Cardiac muscle cell (in vitro differentiated cells and primary cell): ENCODE measurements around the gene PRPF4. TPM values are rescaled to one million over a fixed set of nuclear protein-coding genes. Genes with fewer than 3 reads are reported as not detected.
"Not testable (repeated sequence)": the region's sequence is repeated elsewhere in the genome, so short reads cannot be mapped to it uniquely, and the experiment has no call there.

Experiments used
- DNase-seq, 2 donors: peaks; one replicate each; pipeline versions ENCODE4 v3.0.0 to v3.0.0-alpha.2; 2010 to 2017; ENCODE audit warnings: low read depth in 1 of 2, low spot score in 1 of 2
- H3K27ac ChIP-seq: fragments of 200-600 bp; sonication (generic); 2 replicates; pipeline ENCODE4 v1.5.1; 2016
- H3K27me3 ChIP-seq: fragments of 200-600 bp; sonication (generic); 2 replicates; pipeline ENCODE4 v1.6.0; 2016; ENCODE audit warnings: control low read depth
- H3K36me3 ChIP-seq: fragments of 200-600 bp; sonication (generic); 2 replicates; pipeline ENCODE4 v1.5.1; 2016; ENCODE audit warnings: control low read depth
- H3K4me1 ChIP-seq: fragments of 200-600 bp; sonication (generic); 2 replicates; pipeline ENCODE4 v1.8.1; 2017; ENCODE audit warnings: low read depth, mild to moderate bottlenecking, mixed run types
- H3K4me3 ChIP-seq: fragments of 200-600 bp; sonication (generic); 2 replicates; pipeline ENCODE4 v1.5.1; 2016; ENCODE audit warnings: mild to moderate bottlenecking
- H3K9me3 ChIP-seq: fragments of 200-600 bp; sonication (generic); 2 replicates; pipeline ENCODE4 v1.5.1; 2017; ENCODE audit warnings: low read depth, mild to moderate bottlenecking, control low read depth
- CTCF ChIP-seq: IDR thresholded peaks from 2 replicates; pipeline ENCODE4 v1.5.1; 2012; ENCODE audit warnings: low read depth, mild to moderate bottlenecking, low read length
- polyA plus RNA-seq: library from polyadenylated mRNA; unstranded; fragments of >200 nt; fragmentation: Nextera tagmentation; extraction: Ambion mirVana; gene quantifications from 2 replicates; pipeline ENCODE4 v1.2.1, GENCODE V29; 2016
- total RNA-seq: library from RNA; depleted of rRNA; stranded (reverse); fragments of >200 nt; gene quantifications from 2 replicates; pipeline ENCODE4 v1.2.3, GENCODE V29; 2016

Gene PRPF4
- total and polyA plus RNA-seq, 2 experiments from 2014 or later, result 20.6 to 30.6 TPM

DNA sequence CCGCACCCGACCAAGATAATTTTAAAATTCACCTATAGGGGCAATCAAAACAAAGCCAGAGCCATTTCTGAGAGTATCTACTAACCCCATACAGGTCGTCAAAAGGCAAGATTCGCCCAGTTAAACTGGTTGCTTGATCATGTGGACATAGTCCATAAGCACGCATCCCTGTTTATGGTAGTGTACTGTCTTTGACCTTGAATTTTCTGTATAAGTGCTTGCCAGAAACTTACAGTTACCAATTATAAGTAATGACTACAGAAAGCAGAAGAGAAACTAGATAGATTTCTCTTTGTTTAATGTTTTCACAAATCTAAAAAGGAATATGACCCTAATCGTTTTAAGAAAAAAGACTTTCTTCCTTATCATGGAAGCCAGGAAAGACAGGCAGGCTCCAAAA is 28.5 kb upstream of the PRPF4 start:
- Histone ChIP-seq H3K4me1 (no peaks in the 10 kb centered on the region), H3K36me3 (no peaks in the 10 kb centered on the region), H3K9me3 (no peaks in the 10 kb centered on the region), H3K4me3 (no peak overlapping the region), H3K27ac (peak overlapping the region; percentile 27), H3K27me3 (no peaks in the 10 kb centered on the region)
- DNase-seq, result no peak
- no peak for TF ChIP-seq CTCF

DNA sequence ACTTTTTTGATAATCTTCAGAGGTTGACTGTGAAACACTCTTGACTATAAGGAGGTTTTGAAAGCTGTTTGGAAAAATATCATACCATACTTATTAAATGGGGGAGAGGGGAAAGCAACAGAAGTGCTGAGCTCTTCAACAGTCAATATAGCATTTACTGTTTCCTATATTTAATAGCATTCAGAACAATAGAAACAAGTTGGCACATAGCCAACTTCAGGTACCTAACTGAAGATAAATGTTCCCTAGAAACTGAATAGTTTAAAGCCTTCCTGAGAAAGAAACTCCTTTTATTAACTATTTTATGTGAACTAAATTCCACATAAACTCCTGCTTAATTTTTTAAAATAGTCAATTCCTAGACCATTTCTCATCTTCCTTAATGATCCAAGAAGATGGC is 27.8 kb upstream of the PRPF4 start:
- H3K4me1 ChIP-seq, result no peaks in the 10 kb centered on the region
- no peak overlapping the region for H3K27ac ChIP-seq
- H3K4me3 ChIP-seq, result no peak overlapping the region
- TF ChIP-seq CTCF, result no peak
- DNase-seq, result no peak
- H3K27me3 ChIP-seq, result no peaks in the 10 kb centered on the region
- no peaks in the 10 kb centered on the region for H3K36me3 ChIP-seq
- H3K9me3 ChIP-seq, result no peaks in the 10 kb centered on the region

DNA sequence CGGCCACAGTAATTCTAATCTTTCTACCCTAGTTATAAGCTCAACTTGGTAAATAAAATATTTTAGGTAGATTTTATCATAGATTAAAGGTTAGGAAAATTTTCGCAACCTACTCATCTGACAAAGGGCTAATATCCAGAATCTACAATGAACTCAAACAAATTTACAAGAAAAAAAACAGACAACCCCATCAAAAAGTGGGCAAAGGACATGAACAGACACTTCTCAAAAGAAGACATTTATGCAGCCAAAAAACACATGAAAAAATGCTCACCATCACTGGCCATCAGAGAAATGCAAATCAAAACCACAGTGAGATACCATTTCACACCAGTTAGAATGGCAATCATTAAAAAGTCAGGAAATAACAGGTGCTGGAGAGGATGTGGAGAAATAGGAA is 25.8 kb upstream of the PRPF4 start:
- H3K9me3 ChIP-seq, H3K4me1 ChIP-seq, H3K4me3 ChIP-seq, H3K27me3 ChIP-seq, H3K36me3 ChIP-seq, DNase-seq, H3K27ac ChIP-seq: not testable (repeated sequence)

DNA sequence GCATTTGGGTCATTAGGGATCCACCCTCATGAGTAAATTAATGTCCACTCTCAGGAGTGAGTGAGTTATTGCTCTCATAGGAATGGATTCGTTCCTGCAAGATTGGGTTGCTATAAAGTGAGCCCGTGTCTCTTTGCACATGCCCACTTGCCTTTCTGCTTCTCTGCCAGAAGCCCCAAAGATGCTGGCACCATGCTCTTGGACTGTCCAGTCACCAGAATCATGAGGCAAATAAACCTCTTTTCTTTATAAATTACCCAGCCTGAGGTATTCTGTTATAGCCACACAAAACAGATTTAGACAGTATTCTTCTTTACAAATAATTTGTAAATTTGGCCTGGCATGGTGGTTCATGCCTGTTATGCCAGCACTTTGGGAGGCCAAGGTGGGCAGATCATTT is 24.7 kb upstream of the PRPF4 start:
- Histone ChIP-seq H3K9me3 (no peaks in the 10 kb centered on the region), H3K27ac (no peak overlapping the region), H3K4me3 (no peak overlapping the region), H3K4me1 (no peaks in the 10 kb centered on the region), H3K27me3 (no peaks in the 10 kb centered on the region), H3K36me3 (peaks cover 2% of the 10 kb centered on the region)
- DNase-seq, result no peak
- TF ChIP-seq CTCF, result no peak

- TF ChIP-seq CTCF, result no peak
- no peak overlapping the region for H3K4me3 ChIP-seq
Measured at GRCh38 chr9:113254991-113255390, 20.5 kb upstream of the PRPF4 start.

GRCh38 chr9:113255438-113255837 is 20.0 kb upstream of the PRPF4 start:
- TF ChIP-seq CTCF, result no peak
- DNase-seq, result no peak
- no peak overlapping the region for H3K27ac ChIP-seq
- H3K27me3 ChIP-seq, result no peaks in the 10 kb centered on the region
- no peaks in the 10 kb centered on the region for H3K9me3 ChIP-seq
- peaks cover 28% of the 10 kb centered on the region for H3K36me3 ChIP-seq
- H3K4me1 ChIP-seq, result no peaks in the 10 kb centered on the region
- no peak overlapping the region for H3K4me3 ChIP-seq

More at GRCh38 chr9:113254991-113255390, 20.5 kb upstream of the PRPF4 start:
- Histone ChIP-seq H3K27ac (no peak overlapping the region), H3K27me3 (no peaks in the 10 kb centered on the region), H3K9me3 (no peaks in the 10 kb centered on the region), H3K36me3 (peaks cover 26% of the 10 kb centered on the region), H3K4me1 (no peaks in the 10 kb centered on the region)
- DNase-seq, result no peak
